Breast epithelium (tissue), 4 donors: ENCODE data around the gene SH3BP5. TPM values are rescaled to one million over a fixed set of nuclear protein-coding genes. Genes with fewer than 3 reads are reported as not detected.

Experiments
- DNase-seq, 2 donors: peaks; one replicate each; pipeline ENCODE4 v3.0.0-alpha.2; 2019; ENCODE audit warnings: low spot score in 2 of 2
- H3K27ac ChIP-seq, 2 donors: fragments of 200-600 bp; sonication (generic) in 1 of 2; one replicate each; pipeline ENCODE4 v1.5.1; 2016 to 2019; ENCODE audit warnings: mild to moderate bottlenecking in 1 of 2
- H3K27me3 ChIP-seq, 2 donors: fragments of 200-600 bp; sonication (generic) in 1 of 2; one replicate each; pipeline versions ENCODE4 v1.5.1 to v1.6.0; 2017 to 2019; ENCODE audit warnings: control low read depth in 1 of 2, mild to moderate bottlenecking in 1 of 2
- H3K36me3 ChIP-seq: fragments of 200-600 bp; one replicate; pipeline ENCODE4 v1.5.1; 2019
- H3K4me1 ChIP-seq, 2 donors: fragments of 200-600 bp; sonication (generic); one replicate each; pipeline ENCODE4 v1.5.1; 2016 to 2019; ENCODE audit warnings: control low read depth in 1 of 2
- H3K4me3 ChIP-seq, 3 donors: fragments of 200-600 bp; sonication (generic); 1 replicate in 2 of 3; 2 replicates in 1 of 3; pipeline ENCODE4 v1.5.1; 2016 to 2019; ENCODE audit warnings: mild to moderate bottlenecking in 3 of 3, moderate library complexity in 2 of 3
- H3K9me3 ChIP-seq, 2 donors: fragments of 200-600 bp; sonication (generic) in 1 of 2; one replicate each; pipeline ENCODE4 v1.5.1; 2016 to 2019; ENCODE audit warnings: control low read depth in 1 of 2
- CTCF ChIP-seq, 3 donors: fragments of 450-650 bp; IDR thresholded peaks; one replicate each; pipeline ENCODE4 v1.5.1; 2016 to 2017; ENCODE audit warnings: antibody characterized with exemption in 3 of 3, mild to moderate bottlenecking in 3 of 3, moderate library complexity in 3 of 3
- POLR2A ChIP-seq: fragments of 450-650 bp; IDR thresholded peaks from one replicate; pipeline ENCODE4 v1.6.1; 2016; ENCODE audit warnings: antibody characterized with exemption, mild to moderate bottlenecking, moderate library complexity
- POLR2AphosphoS5 ChIP-seq, 3 donors: sonication (generic); formaldehyde crosslinking; IDR thresholded peaks; one replicate each; pipeline ENCODE4 v1.6.1; 2017; ENCODE audit warnings: antibody characterized with exemption in 3 of 3
- intact Hi-C: fragments of 100-400 bp; cut with DNase I; formaldehyde crosslinking; loops from one replicate; pipeline ENCODE4 v1.15.1; 2023; ENCODE audit warnings: low total_unique reads
- total RNA-seq, 3 donors: library from RNA; depleted of rRNA; stranded (reverse); fragments of >200 nt; gene quantifications; one replicate each; pipeline ENCODE4 v1.1.0, GENCODE V29; 2016

Gene SH3BP5
- total RNA-seq, 3 donors from 2014 or later = 56.9 to 96.2 (median 83.2) TPM

- peak overlapping the region; percentile 70 to 87 for H3K27ac ChIP-seq
- TF ChIP-seq POLR2AphosphoS5 (IDR thresholded peaks at IDR 0.05) (no peak), POLR2A (no peak), CTCF (IDR thresholded peaks at IDR 0.05) (no peak)
- H3K9me3 ChIP-seq = no peaks in the 10 kb centered on the region
- no peak for DNase-seq
- H3K27me3 ChIP-seq = no peaks in the 10 kb centered on the region
- peaks cover 16 to 30% of the 10 kb centered on the region in 2 donors for H3K4me1 ChIP-seq
- no peak overlapping the region for H3K4me3 ChIP-seq
- intact Hi-C loops = no loop called here
- H3K36me3 ChIP-seq = no peaks in the 10 kb centered on the region
Observed at GRCh38 chr3:15288331-15289035, 43.9 kb downstream of the SH3BP5 start.

GRCh38 chr3:15287565-15288330 is 44.6 kb downstream of the SH3BP5 start:
- Histone ChIP-seq H3K4me1 (peaks cover 9 to 22% of the 10 kb centered on the region in 2 donors), H3K27me3 (no peaks in the 10 kb centered on the region), H3K36me3 (no peaks in the 10 kb centered on the region), H3K27ac (peak overlapping the region; percentile 70 to 87), H3K9me3 (no peaks in the 10 kb centered on the region), H3K4me3 (no peak overlapping the region)
- intact Hi-C loops = no loop called here
- TF ChIP-seq POLR2AphosphoS5 (IDR thresholded peaks at IDR 0.05) (peak; percentile 72 to 82 (median 80)), POLR2A (no peak), CTCF (IDR thresholded peaks at IDR 0.05) (no peak)
- peak in 1 of 2 donors; percentile 60 for DNase-seq

- no peak for DNase-seq
- H3K9me3 ChIP-seq = no peaks in the 10 kb centered on the region
- peaks cover 0 to 8% of the 10 kb centered on the region in 2 donors for H3K4me1 ChIP-seq
- no peaks in the 10 kb centered on the region for H3K36me3 ChIP-seq
- no peak overlapping the region for H3K4me3 ChIP-seq
- H3K27me3 ChIP-seq = no peaks in the 10 kb centered on the region
- TF ChIP-seq POLR2AphosphoS5 (IDR thresholded peaks at IDR 0.05) (no peak), CTCF (IDR thresholded peaks at IDR 0.05) (no peak), POLR2A (no peak)
- intact Hi-C loops = no loop called here
- peak overlapping the region; percentile 70 to 87 for H3K27ac ChIP-seq
Observed at GRCh38 chr3:15286022-15286421, 46.4 kb downstream of the SH3BP5 start.

GRCh38 chr3:15284121-15284889 is 48.1 kb downstream of the SH3BP5 start:
- H3K4me1 ChIP-seq = peaks cover 4 to 8% of the 10 kb centered on the region in 2 donors

More at GRCh38 chr3:15284121-15284889, 48.1 kb downstream of the SH3BP5 start:
- DNase-seq = peak in 1 of 2 donors; percentile 54
- H3K27me3 ChIP-seq = no peaks in the 10 kb centered on the region
- TF ChIP-seq POLR2AphosphoS5 (IDR thresholded peaks at IDR 0.05) = no peak
- no peak for TF ChIP-seq POLR2A
- TF ChIP-seq CTCF (IDR thresholded peaks at IDR 0.05) = no peak
- no peaks in the 10 kb centered on the region for H3K9me3 ChIP-seq
- no peak overlapping the region for H3K4me3 ChIP-seq
- no peaks in the 10 kb centered on the region for H3K36me3 ChIP-seq
- H3K27ac ChIP-seq = peak overlapping the region; percentile 19 to 46
- intact Hi-C loops = no loop called here
